DND-41 (cell line): ENCODE measurements around the gene GPC6.

Experiments used
- ATAC-seq: fragments of 200-7000 bp; cut with Tn5 transposase; 3 replicates; pipeline ENCODE4 v1.9.1; 2021; ENCODE audit warnings: low read depth; ENCODE audit not compliant: insufficient read depth
- DNase-seq: peaks from one replicate; pipeline ENCODE4 v3.0.0-alpha.2; 2020
- H2AFZ ChIP-seq: 2 replicates; pipeline ENCODE4 v1.6.0; 2012; ENCODE audit warnings: low read depth, low read length
- H3K27ac ChIP-seq: 2 replicates; pipeline ENCODE4 v1.5.1; 2012; ENCODE audit warnings: low read length, inconsistent platforms
- H3K27me3 ChIP-seq: fragments of 200-600 bp; sonication (generic); 2 replicates; pipeline ENCODE4 v1.6.0; 2012; ENCODE audit warnings: low read length, mild to moderate bottlenecking, inconsistent platforms; ENCODE audit not compliant: insufficient read depth, poor library complexity
- H3K36me3 ChIP-seq: 2 replicates; pipeline ENCODE4 v1.5.1; 2012; ENCODE audit warnings: low read length, inconsistent platforms; ENCODE audit not compliant: insufficient read depth
- H3K4me1 ChIP-seq: 2 replicates; pipeline ENCODE4 v1.5.1; 2012; ENCODE audit warnings: mild to moderate bottlenecking, low read length; ENCODE audit not compliant: insufficient read depth
- H3K4me2 ChIP-seq: 2 replicates; pipeline ENCODE4 v1.6.0; 2012; ENCODE audit warnings: mild to moderate bottlenecking, moderate library complexity, low read length, inconsistent platforms; ENCODE audit not compliant: insufficient read depth
- H3K4me3 ChIP-seq, 2 experiments: fragments of 200-600 bp in 1 of 2; shearing (Covaris generic) in 1 of 2; 2 replicates each; pipeline ENCODE4 v1.5.1; 2012 to 2016; ENCODE audit warnings: inconsistent platforms in 2 of 2, low read length in 2 of 2, mild to moderate bottlenecking in 2 of 2, low read depth in 1 of 2, moderate library complexity in 1 of 2
- H3K79me2 ChIP-seq: 2 replicates; pipeline ENCODE4 v1.6.0; 2012; ENCODE audit warnings: low read length, inconsistent platforms; ENCODE audit not compliant: insufficient read depth
- H3K9ac ChIP-seq: 2 replicates; pipeline ENCODE4 v1.6.0; 2012; ENCODE audit warnings: low read depth, mild to moderate bottlenecking, inconsistent platforms, low read length, moderate library complexity
- H3K9me3 ChIP-seq: 2 replicates; pipeline ENCODE4 v1.5.1; 2012; ENCODE audit warnings: low read length, moderate library complexity, mild to moderate bottlenecking, inconsistent platforms; ENCODE audit not compliant: insufficient read depth, severe bottlenecking
- H4K20me1 ChIP-seq: 2 replicates; pipeline ENCODE4 v1.6.0; 2012; ENCODE audit warnings: low read length; ENCODE audit not compliant: insufficient read depth
- CTCF ChIP-seq: IDR thresholded peaks from 2 replicates; pipeline ENCODE4 v1.5.1; 2012; ENCODE audit warnings: borderline replicate concordance, low read length, moderate library complexity, mild to moderate bottlenecking; ENCODE audit not compliant: poor library complexity, severe bottlenecking; ENCODE audit errors: extremely low read depth
- EZH2 ChIP-seq: IDR thresholded peaks from 3 replicates; pipeline ENCODE4 v1.6.1; 2012; ENCODE audit warnings: borderline replicate concordance, low read depth, mild to moderate bottlenecking, moderate library complexity, low read length, inconsistent platforms; ENCODE audit not compliant: severe bottlenecking

GPC6 gene

GRCh38 chr13:93430381-93430780, 203.8 kb downstream of the GPC6 start:
- DNase-seq, result no peak
- Histone ChIP-seq H3K27me3 (no peaks in the 10 kb centered on the region), H3K9me3 (no peaks in the 10 kb centered on the region), H2AFZ (no peak overlapping the region), H3K27ac (no peak overlapping the region), H3K36me3 (no peaks in the 10 kb centered on the region), H3K79me2 (no peaks in the 10 kb centered on the region), H4K20me1 (no peaks in the 10 kb centered on the region), H3K4me3 (no peak overlapping the region), H3K9ac (no peak overlapping the region), H3K4me2 (no peak overlapping the region), H3K4me1 (no peaks in the 10 kb centered on the region)
- ATAC-seq, result no peak
- TF ChIP-seq EZH2 (no peak), CTCF (no peak)

- Histone ChIP-seq H3K79me2 (no peaks in the 10 kb centered on the region), H3K27me3 (no peaks in the 10 kb centered on the region), H3K27ac (no peak overlapping the region), H3K4me1 (no peaks in the 10 kb centered on the region), H3K9ac (no peak overlapping the region), H3K9me3 (no peaks in the 10 kb centered on the region), H3K4me2 (no peak overlapping the region), H4K20me1 (no peaks in the 10 kb centered on the region), H3K36me3 (no peaks in the 10 kb centered on the region), H2AFZ (no peak overlapping the region), H3K4me3 (no peak overlapping the region)
- DNase-seq (no peak), ATAC-seq (no peak)
- TF ChIP-seq EZH2 (no peak), CTCF (no peak)
These were observed 209.0 kb downstream of the GPC6 start for GRCh38 chr13:93435651-93436050.

GRCh38 chr13:93437081-93437480, 210.5 kb downstream of the GPC6 start:
- H3K27me3 ChIP-seq, result no peaks in the 10 kb centered on the region
- no peaks in the 10 kb centered on the region for H3K4me1 ChIP-seq

More at GRCh38 chr13:93437081-93437480, 210.5 kb downstream of the GPC6 start:
- Histone ChIP-seq H3K4me3 (no peak overlapping the region), H3K9ac (no peak overlapping the region), H3K27ac (no peak overlapping the region), H2AFZ (no peak overlapping the region), H3K9me3 (no peaks in the 10 kb centered on the region), H3K79me2 (no peaks in the 10 kb centered on the region), H3K36me3 (no peaks in the 10 kb centered on the region), H4K20me1 (no peaks in the 10 kb centered on the region), H3K4me2 (no peak overlapping the region)
- ATAC-seq, result no peak
- no peak for TF ChIP-seq EZH2
- TF ChIP-seq CTCF, result no peak
- no peak for DNase-seq
